ENCODE data around the gene PROP1.

- no peak for TF ChIP-seq POLR2A (IDR thresholded peaks at IDR 0.05)
- TF ChIP-seq, protein P1, sequence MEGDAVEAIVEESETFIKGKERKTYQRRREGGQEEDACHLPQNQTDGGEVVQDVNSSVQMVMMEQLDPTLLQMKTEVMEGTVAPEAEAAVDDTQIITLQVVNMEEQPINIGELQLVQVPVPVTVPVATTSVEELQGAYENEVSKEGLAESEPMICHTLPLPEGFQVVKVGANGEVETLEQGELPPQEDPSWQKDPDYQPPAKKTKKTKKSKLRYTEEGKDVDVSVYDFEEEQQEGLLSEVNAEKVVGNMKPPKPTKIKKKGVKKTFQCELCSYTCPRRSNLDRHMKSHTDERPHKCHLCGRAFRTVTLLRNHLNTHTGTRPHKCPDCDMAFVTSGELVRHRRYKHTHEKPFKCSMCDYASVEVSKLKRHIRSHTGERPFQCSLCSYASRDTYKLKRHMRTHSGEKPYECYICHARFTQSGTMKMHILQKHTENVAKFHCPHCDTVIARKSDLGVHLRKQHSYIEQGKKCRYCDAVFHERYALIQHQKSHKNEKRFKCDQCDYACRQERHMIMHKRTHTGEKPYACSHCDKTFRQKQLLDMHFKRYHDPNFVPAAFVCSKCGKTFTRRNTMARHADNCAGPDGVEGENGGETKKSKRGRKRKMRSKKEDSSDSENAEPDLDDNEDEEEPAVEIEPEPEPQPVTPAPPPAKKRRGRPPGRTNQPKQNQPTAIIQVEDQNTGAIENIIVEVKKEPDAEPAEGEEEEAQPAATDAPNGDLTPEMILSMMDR (IDR thresholded peaks at IDR 0.05) = no peak
Measured at GRCh38 chr5:177973066-177973635, 22.9 kb downstream of the PROP1 start.

Measured in upper lobe of left lung (tissue), 4 donors.